Parathyroid adenoma (tissue), 2 donors: ENCODE data around the gene SLC9A9.

Experiments
- H2AFZ ChIP-seq: fragments of 300-600 bp; sonication (generic); one replicate; pipeline ENCODE4 v1.7.0; 2017; ENCODE audit warnings: antibody characterized with exemption, mild to moderate bottlenecking
- H3K27ac ChIP-seq: fragments of 300-600 bp; sonication (generic); one replicate; pipeline ENCODE4 v1.7.0; 2017
- H3K27me3 ChIP-seq: fragments of 300-600 bp; sonication (generic); one replicate; pipeline ENCODE4 v1.7.0; 2017; ENCODE audit warnings: low read length; ENCODE audit not compliant: control insufficient read depth, insufficient read depth
- H3K36me3 ChIP-seq: fragments of 300-600 bp; sonication (generic); one replicate; pipeline ENCODE4 v1.7.0; 2017; ENCODE audit warnings: low read length; ENCODE audit not compliant: control insufficient read depth, insufficient read depth
- H3K4me1 ChIP-seq: fragments of 300-600 bp; sonication (generic); one replicate; pipeline ENCODE4 v1.7.0; 2017; ENCODE audit warnings: control low read depth
- H3K4me2 ChIP-seq: fragments of 300-600 bp; sonication (generic); one replicate; pipeline ENCODE4 v1.7.0; 2017; ENCODE audit warnings: low read length
- H3K4me3 ChIP-seq: fragments of 300-600 bp; sonication (generic); one replicate; pipeline ENCODE4 v1.7.0; 2017; ENCODE audit warnings: low read depth, low read length
- H3K79me2 ChIP-seq: fragments of 300-600 bp; sonication (generic); one replicate; pipeline ENCODE4 v1.7.0; 2017; ENCODE audit warnings: control low read depth
- H3K9ac ChIP-seq: fragments of 300-600 bp; sonication (generic); one replicate; pipeline ENCODE4 v1.7.0; 2017; ENCODE audit warnings: mild to moderate bottlenecking
- H3K9me3 ChIP-seq: fragments of 300-600 bp; sonication (generic); one replicate; pipeline ENCODE4 v1.7.0; 2017; ENCODE audit warnings: low read length; ENCODE audit not compliant: control insufficient read depth
- CTCF ChIP-seq: fragments of 300-600 bp; sonication (generic); IDR thresholded peaks from one replicate; pipeline ENCODE4 v1.7.0; 2017; ENCODE audit warnings: antibody characterized with exemption, mild to moderate bottlenecking
- donor health status: primary hyperparathyroidism.

The SLC9A9 gene

GRCh38 chr3:143535994-143536784, 312.1 kb downstream of the SLC9A9 start:
- Histone ChIP-seq H2AFZ (no peak overlapping the region), H3K27me3 (no peaks in the 10 kb centered on the region), H3K36me3 (no peaks in the 10 kb centered on the region), H3K4me1 (no peaks in the 10 kb centered on the region), H3K4me3 (no peak overlapping the region), H3K9me3 (no peaks in the 10 kb centered on the region), H3K79me2 (no peaks in the 10 kb centered on the region), H3K4me2 (no peak overlapping the region), H3K27ac (no peak overlapping the region), H3K9ac (no peak overlapping the region)
- no peak for TF ChIP-seq CTCF

- Histone ChIP-seq H3K27ac (no peak overlapping the region), H3K79me2 (no peaks in the 10 kb centered on the region), H3K4me1 (no peaks in the 10 kb centered on the region), H3K9me3 (no peaks in the 10 kb centered on the region), H3K4me3 (no peak overlapping the region), H2AFZ (no peak overlapping the region), H3K36me3 (no peaks in the 10 kb centered on the region), H3K4me2 (no peak overlapping the region), H3K9ac (no peak overlapping the region), H3K27me3 (no peaks in the 10 kb centered on the region)
- TF ChIP-seq CTCF, result no peak
Observed at GRCh38 chr3:143533391-143533790, 314.9 kb downstream of the SLC9A9 start.

GRCh38 chr3:143532091-143532490, 316.2 kb downstream of the SLC9A9 start:
- H3K79me2 ChIP-seq, result no peaks in the 10 kb centered on the region
- no peaks in the 10 kb centered on the region for H3K9me3 ChIP-seq
- H3K27ac ChIP-seq, result no peak overlapping the region
- H3K27me3 ChIP-seq, result no peaks in the 10 kb centered on the region
- TF ChIP-seq CTCF, result no peak
- H2AFZ ChIP-seq, result no peak overlapping the region
- no peaks in the 10 kb centered on the region for H3K36me3 ChIP-seq
- H3K4me1 ChIP-seq, result no peaks in the 10 kb centered on the region
- H3K4me3 ChIP-seq, result no peak overlapping the region
- H3K9ac ChIP-seq, result no peak overlapping the region
- H3K4me2 ChIP-seq, result no peak overlapping the region

- no peak for TF ChIP-seq CTCF
- H3K27ac ChIP-seq, result no peak overlapping the region
- no peaks in the 10 kb centered on the region for H3K4me1 ChIP-seq
- H3K79me2 ChIP-seq, result no peaks in the 10 kb centered on the region
- no peaks in the 10 kb centered on the region for H3K36me3 ChIP-seq
- H3K9ac ChIP-seq, result no peak overlapping the region
- H3K9me3 ChIP-seq, result no peaks in the 10 kb centered on the region
- H3K4me2 ChIP-seq, result no peak overlapping the region
- no peak overlapping the region for H3K4me3 ChIP-seq
- H2AFZ ChIP-seq, result no peak overlapping the region
- H3K27me3 ChIP-seq, result no peaks in the 10 kb centered on the region
Observed at GRCh38 chr3:143531101-143531500, 317.2 kb downstream of the SLC9A9 start.

GRCh38 chr3:143529798-143530197, 318.5 kb downstream of the SLC9A9 start:
- Histone ChIP-seq H3K36me3 (no peaks in the 10 kb centered on the region), H3K4me2 (no peak overlapping the region), H3K4me1 (no peaks in the 10 kb centered on the region), H3K4me3 (no peak overlapping the region), H2AFZ (no peak overlapping the region), H3K9me3 (no peaks in the 10 kb centered on the region), H3K79me2 (no peaks in the 10 kb centered on the region), H3K27me3 (no peaks in the 10 kb centered on the region), H3K9ac (no peak overlapping the region), H3K27ac (no peak overlapping the region)
- no peak for TF ChIP-seq CTCF
